Midbrain (tissue), 1 donor: ENCODE results near the gene ZFPL1.

Experiments
- DNase-seq: peaks from one replicate; lab custom pipeline; 2025; lab: John Stamatoyannopoulos, UW

The ZFPL1 gene

DNA sequence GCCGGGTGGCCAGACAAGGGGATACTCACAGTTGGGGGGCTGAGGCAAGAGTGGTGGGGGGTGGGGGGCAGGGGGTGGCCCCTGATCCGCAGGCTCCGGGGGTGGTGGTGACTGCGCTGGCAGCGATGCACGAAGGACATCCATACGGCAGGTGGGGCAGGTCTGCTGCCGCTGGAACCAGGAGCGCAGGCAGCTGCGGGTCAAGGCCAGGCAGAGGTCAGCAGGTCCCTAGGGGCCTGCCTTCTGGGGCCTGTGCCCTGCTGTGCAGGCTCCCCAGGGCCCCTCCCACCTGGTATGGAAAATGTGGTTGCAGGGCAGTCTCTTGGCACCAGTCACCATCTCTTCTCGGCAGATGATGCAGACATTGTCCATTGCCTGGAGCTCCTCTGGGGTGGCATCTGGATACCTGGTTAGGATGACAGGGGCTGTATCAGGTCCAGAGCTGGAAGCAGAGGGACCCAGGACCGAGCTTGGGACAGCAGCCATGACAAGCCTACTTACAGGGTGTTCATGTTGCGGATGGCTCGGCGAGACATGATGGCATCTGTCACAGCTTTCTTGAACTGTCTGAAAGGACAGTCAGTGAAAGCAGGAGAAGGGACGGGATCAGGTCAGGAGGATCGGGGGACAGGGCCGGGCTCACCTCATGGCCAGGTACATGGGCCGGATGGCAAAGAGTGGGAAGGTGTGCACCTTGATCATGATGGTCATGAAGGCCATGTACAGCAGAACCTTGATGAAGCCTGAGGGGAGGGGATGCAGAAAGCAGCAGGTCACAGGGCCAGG, 46.8 kb downstream of the ZFPL1 start:
- DNase-seq = no peak

DNA sequence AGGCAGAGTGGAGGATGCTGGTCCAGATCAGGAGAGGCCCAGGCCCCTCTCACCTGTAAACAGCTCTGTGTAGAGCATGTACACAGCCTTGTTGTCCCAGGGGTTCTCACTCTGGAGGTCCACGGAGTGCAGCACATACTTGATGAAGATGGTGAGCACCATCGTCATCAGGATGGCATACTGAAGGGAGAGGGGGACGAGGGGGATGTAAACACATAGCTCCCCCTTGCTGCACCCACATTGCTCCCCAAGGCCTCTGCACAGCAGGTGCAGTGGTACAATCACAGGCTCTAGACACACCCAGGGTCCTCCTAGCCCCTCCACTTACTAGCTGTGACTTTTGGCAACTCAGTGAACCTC, 47.4 kb downstream of the ZFPL1 start:
- no peak for DNase-seq

DNA sequence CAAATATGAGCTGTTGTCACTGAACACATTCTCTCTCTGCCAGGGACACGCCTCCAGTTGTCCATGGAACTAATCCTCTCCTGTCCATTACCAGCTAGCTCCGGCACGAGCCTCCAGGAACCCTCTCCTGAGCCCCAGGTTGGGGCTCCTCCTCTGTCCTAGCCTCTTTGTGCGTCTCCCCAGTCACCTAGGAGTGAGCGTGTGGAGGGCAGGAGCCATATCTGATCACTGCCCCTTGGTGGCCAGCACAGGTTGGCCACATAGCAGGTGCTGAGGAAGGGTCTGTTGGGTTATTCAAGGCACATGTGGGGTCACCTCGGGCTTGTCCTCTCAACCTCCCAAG, 47.8 kb downstream of the ZFPL1 start:
- DNase-seq = no peak

- DNase-seq = no peak
These were observed 48.4 kb downstream of the ZFPL1 start for GRCh38 chr11:65132238-65132987.

- no peak for DNase-seq
These were observed 49.1 kb downstream of the ZFPL1 start for GRCh38 chr11:65132988-65133700.

- DNase-seq = no peak
These were observed 49.7 kb downstream of the ZFPL1 start for GRCh38 chr11:65133724-65134123.

GRCh38 chr11:65134240-65134951, 50.4 kb downstream of the ZFPL1 start, which contains the start of gene SYVN1:
Gene SYVN1 (minus strand): TSS chr11:65134519. CDS start chr11:65133601, 918 bp downstream.
- peak; percentile 93 for DNase-seq

GRCh38 chr11:65134952-65135632, 51.1 kb downstream of the ZFPL1 start:
- peak; percentile 93 for DNase-seq

- no peak for DNase-seq
These were observed 51.7 kb downstream of the ZFPL1 start for GRCh38 chr11:65135633-65136145.

DNA sequence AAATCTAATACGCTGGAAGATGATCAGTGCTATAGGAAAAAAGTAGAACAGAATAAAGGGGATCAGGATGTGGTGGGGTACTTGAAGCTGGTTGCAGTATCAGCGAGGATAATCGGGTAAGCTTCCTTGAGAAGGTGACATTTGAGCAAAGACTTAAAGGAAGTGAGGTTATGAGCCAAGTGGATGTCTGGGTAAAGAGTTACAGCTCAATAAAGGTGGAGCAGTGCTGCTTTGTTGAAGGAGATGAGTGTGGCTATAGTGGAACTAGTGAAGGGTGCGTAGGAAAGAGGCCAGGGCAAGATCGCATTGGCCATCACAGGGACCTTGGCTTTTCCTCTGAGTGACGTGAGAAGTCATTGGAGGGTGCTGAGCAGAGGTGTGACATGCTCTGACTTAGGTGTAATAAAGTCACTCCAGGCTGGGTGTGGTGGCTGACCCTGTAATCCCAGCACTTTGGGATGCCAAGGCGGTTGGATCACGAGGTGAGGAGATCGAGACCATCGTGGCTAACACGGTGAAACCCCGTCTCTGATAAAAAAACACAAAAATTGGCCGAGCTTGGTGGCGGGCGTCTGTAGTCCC, 52.6 kb downstream of the ZFPL1 start:
- no peak for DNase-seq
